RWPE1 (cell line): ENCODE results near the gene EBP.

Experiments used
- CTCF ChIA-PET: fragments of 350-600 bp; sonication (Branson Sonifier 250); formaldehyde crosslinking; extraction: SDS; loops from one replicate; lab custom pipeline; 2021; lab: Yijun Ruan, JAX
- POLR2A ChIA-PET: fragments of 400-600 bp; formaldehyde crosslinking; extraction: SDS; loops from one replicate; lab custom pipeline; 2020; ENCODE audit warnings: antibody characterized with exemption; ENCODE audit not compliant: low non-redundant PET; lab: Yijun Ruan, JAX
- DNase-seq: peaks from one replicate; pipeline ENCODE4 v3.0.0; 2012; ENCODE audit warnings: low spot score
- H3K27ac ChIP-seq: fragments of 450-650 bp; 2 replicates; pipeline ENCODE4 v1.5.1; 2017
- CTCF ChIP-seq: fragments of 450-650 bp; conservative IDR thresholded peaks from 2 replicates; pipeline ENCODE4 v1.5.1; 2017; ENCODE audit warnings: low read depth, mild to moderate bottlenecking

Gene EBP

DNA sequence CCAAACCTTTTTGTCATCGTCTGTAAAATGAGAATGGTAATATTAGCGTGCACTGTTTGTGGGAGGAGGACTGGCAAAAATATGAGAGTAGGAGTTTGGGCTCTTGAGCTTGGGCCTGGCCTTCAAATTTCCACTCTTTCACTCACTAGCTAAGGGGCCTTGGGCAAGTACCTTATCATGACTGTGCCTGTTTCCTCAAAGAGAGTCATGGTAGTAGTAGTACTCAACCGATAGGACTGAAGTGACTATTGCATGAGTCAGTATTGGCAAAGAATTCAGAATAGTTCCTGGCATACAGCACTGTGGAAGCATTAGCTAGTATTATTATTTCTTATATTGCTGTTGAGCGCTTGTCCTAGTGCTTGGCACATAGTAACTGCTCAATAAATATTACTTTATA lies 36.7 kb downstream of the EBP start:
- no peak for TF ChIP-seq CTCF
- ChIA-PET POLR2A (no interaction called here), CTCF (interaction anchor here (0.7 kb wide), 1 partner anchor 361 kb away, joined by 3 read pairs; no protein-coding TSS in a partner anchor)
- DNase-seq = peak; percentile 81
- no peak overlapping the region; the same call in 1 of the 2 replicates for H3K27ac ChIP-seq

DNA sequence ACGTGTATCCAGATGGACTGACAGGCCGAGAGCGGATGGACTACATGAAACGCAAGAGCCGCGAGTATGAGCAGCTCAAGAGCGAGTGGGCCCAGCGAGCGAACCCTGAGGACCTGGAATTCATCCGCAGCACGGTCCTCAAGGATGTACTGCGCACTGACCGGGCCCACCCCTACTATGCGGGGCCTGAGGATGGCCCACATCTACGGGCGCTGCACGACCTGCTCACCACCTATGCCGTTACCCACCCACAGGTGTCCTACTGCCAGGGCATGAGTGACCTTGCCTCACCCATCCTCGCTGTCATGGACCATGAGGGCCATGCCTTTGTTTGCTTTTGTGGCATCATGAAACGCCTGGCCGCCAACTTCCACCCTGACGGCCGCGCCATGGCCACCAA lies 38.0 kb downstream of the EBP start:
- no peak for TF ChIP-seq CTCF
- CTCF ChIA-PET = no interaction called here
- no peak overlapping the region for H3K27ac ChIP-seq
- POLR2A ChIA-PET = no interaction called here
- no peak for DNase-seq

DNA sequence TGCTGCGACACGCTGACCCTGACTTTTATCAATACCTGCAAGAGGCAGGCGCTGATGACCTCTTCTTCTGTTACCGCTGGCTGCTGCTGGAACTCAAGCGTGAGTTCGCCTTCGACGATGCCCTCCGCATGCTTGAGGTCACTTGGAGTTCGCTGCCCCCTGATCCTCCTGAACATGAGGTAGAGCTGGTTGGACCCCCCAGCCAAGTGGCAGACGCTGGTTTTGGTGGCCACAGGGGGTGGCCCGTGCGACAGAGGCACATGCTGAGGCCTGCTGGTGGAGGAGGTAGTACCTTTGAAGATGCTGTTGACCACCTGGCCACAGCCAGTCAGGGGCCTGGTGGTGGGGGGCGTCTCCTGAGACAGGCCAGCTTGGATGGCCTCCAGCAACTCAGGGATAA lies 38.4 kb downstream of the EBP start:
- no peak for DNase-seq
- ChIA-PET CTCF (no interaction called here), POLR2A (no interaction called here)
- TF ChIP-seq CTCF = no peak
- peak overlapping the region; percentile 31; the same call in 1 of the 2 replicates for H3K27ac ChIP-seq

- ChIA-PET CTCF (no interaction called here), POLR2A (no interaction called here)
- DNase-seq = no peak
- no peak for TF ChIP-seq CTCF
- peak overlapping the region; percentile 31 for H3K27ac ChIP-seq
Measured at GRCh38 chrX:48560681-48561080, 39.1 kb downstream of the EBP start.

- no peak overlapping the region for H3K27ac ChIP-seq
- ChIA-PET POLR2A (no interaction called here), CTCF (no interaction called here)
- TF ChIP-seq CTCF = no peak
- DNase-seq = no peak
Measured at GRCh38 chrX:48569958-48570357, 48.4 kb downstream of the EBP start.

DNA sequence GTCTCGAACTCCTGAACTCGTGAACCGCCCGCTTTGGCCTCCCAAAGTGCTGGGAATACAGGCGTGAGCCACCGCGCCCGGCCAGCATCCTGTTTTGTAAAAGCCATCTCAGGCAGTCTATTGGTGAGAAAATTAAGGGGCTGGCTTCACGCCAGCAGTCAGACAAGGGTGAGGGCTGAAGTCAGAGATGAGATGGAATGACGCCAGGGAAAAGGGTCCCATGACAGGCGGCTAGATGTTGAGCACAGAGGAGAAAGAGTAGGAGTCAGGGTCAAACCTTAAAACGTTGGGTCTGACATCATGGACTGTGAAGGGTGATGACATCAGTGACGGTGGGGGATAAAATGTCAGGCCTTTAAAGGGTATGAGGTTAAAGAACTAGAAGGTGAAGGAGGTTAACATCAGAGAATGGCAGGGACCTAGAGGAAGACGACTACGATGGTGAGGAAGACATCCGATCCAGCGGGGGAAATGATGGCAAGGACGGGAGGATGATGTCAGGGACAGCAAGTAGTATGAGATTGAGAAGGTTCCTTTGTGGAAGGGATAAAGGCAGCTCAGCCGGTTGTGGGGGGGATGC lies 52.2 kb downstream of the EBP start:
- H3K27ac ChIP-seq = peak overlapping the region; percentile 89
- no peak for DNase-seq
- CTCF ChIA-PET = interaction anchor here (0.9 kb wide), 1 partner anchor 34 kb away, joined by 6 read pairs; the partner anchor contains the start of gene TBC1D25
- POLR2A ChIA-PET = interaction anchor here (1.0 to 1.4 kb wide), 2 partner anchors 24 to 34 kb away, joined by 3 to 4 read pairs; partner anchors contain the start of gene TBC1D25
- no peak for TF ChIP-seq CTCF
